ENCODE measurements around the gene C7orf33. TPM values are rescaled to one million over a fixed set of nuclear protein-coding genes. Genes with fewer than 3 reads are reported as not detected.

C7orf33 gene
- total and polyA plus RNA-seq, 9 of the 15 experiments (the other 6 are each of a cell fraction or from before 2014, with no cell fraction given) = 0.04 TPM; not detected in 8

GRCh38 chr7:148572067-148572522 lies 18.5 kb upstream of the C7orf33 start:
- POLR2A ChIA-PET = interaction anchor here (1.1 to 1.6 kb wide), 2 partner anchors 9 to 13 kb away, joined by 3 to 6 read pairs; no protein-coding TSS in a partner anchor
- BruUV-seq (replicated peaks) = no TSS peak
- DNase-seq (ENCODE audit: extremely low read depth in 1 of 4, low spot score in 3 of 4) (peak in 2 of 4 experiments; percentile 68 to 84), FAIRE-seq (peak; percentile 23), ATAC-seq (peak; percentile 93)
- Histone ChIP-seq H2AFZ (ENCODE audit: low read depth, low read length) (peak overlapping the region; percentile 93), H3K4me1 (replicated peaks in 1 of 2; ENCODE audit: control insufficient read depth in 2 of 2, insufficient read depth in 2 of 2, low read length in 2 of 2) (no peaks in the 10 kb centered on the region), H3K27ac (ENCODE audit: extremely low read depth, low read depth, low read length) (peak overlapping the region; percentile 52; the same call in 1 of the 3 replicates), H3K27me3 (ENCODE audit: control insufficient read depth in 2 of 2, insufficient read depth in 2 of 2, low read length in 2 of 2) (no peaks in the 10 kb centered on the region), H4K20me1 (replicated peaks; ENCODE audit: control insufficient read depth, insufficient read depth, low read length) (no peaks in the 10 kb centered on the region), H3K79me2 (ENCODE audit: control insufficient read depth, insufficient read depth, low read length) (no peaks in the 10 kb centered on the region), H3K9me1 (ENCODE audit: control insufficient read depth, insufficient read depth, low read length) (no peaks in the 10 kb centered on the region), H3K9ac (ENCODE audit: insufficient read depth in 1 of 2, low read depth in 2 of 2, low read length in 2 of 2) (peak overlapping the region in 1 of 2 experiments; percentile 33; a peak in 2 of 4 replicates), H3K9me3 (replicated peaks; ENCODE audit: control insufficient read depth, insufficient read depth, low read depth, low read length) (peaks cover 4% of the 10 kb centered on the region; the same call in 1 of the 2 replicates), H3K4me3 (no peak overlapping the region), H3K36me3 (ENCODE audit: control insufficient read depth, insufficient read depth, low read length) (no peaks in the 10 kb centered on the region), H3K4me2 (ENCODE audit: insufficient read depth, low read length) (peak overlapping the region; percentile 36; the same call in 1 of the 2 replicates)
- CTCF ChIA-PET (ENCODE audit: low intra/inter-chr PET ratio) = no interaction called here
- 15% methylated on average over 9 of the region's 9 CpGs for WGBS (ENCODE audit: insufficient coverage, low coverage, missing lambda C conversion rate)
- intact Hi-C loops (cut with micrococcal nuclease) (loop anchor here (2.0 to 10.0 kb wide), 2 partner anchors 45 to 503 kb away; no protein-coding TSS in a partner anchor), in situ Hi-C loops (cut with MboI) (no loop called here)
- peak; percentile 95 for TF ChIP-seq ZNF592 (IDR thresholded peaks at IDR 0.05)
- TF ChIP-seq MTA3 (IDR thresholded peaks at IDR 0.05; ENCODE audit: borderline replicate concordance) = peak; percentile 65; the same call in 1 of the 2 replicates
- TF ChIP-seq USF1 (CRISPR knock-in tag; IDR thresholded peaks at IDR 0.05) = peak; percentile 49; the same call in 1 of the 2 replicates
- no peak for TF ChIP-seq E2F8 (IDR thresholded peaks at IDR 0.05; ENCODE audit: low read depth, partially characterized antibody)
- TF ChIP-seq PKNOX1 (IDR thresholded peaks at IDR 0.05) = peak; percentile 71
- no peak for TF ChIP-seq ATF3 (IDR thresholded peaks at IDR 0.05)
- 0 out of 2 replicates have a peak, but pooled peaks have one; percentile 46 for TF ChIP-seq ATF3 (CRISPR knock-in tag; conservative IDR thresholded peaks at IDR 0.05)
- peak; percentile 24; the same call in 1 of the 2 replicates for TF ChIP-seq PHF8 (IDR thresholded peaks at IDR 0.05; ENCODE audit: borderline replicate concordance, low read length)
- peak; percentile 24; the same call in 1 of the 2 replicates for TF ChIP-seq DMBX1 (CRISPR knock-in tag; IDR thresholded peaks at IDR 0.05; ENCODE audit: borderline replicate concordance)
- TF ChIP-seq POLR2H (tag; IDR thresholded peaks at IDR 0.05; ENCODE audit: low read depth) = peak; percentile 66; the same call in 1 of the 2 replicates
